Body of pancreas (tissue), 4 donors: Measurements from ENCODE around the gene C12orf60.
A peak's percentile ranks its signal among the peaks of the same experiment; 100 is the strongest.

Experiments
- CTCF ChIP-seq, 7 experiments: fragments of 450-650 bp in 4 of 7; fragments of 200-600 bp in 3 of 7; sonication (generic) in 3 of 7; IDR thresholded peaks; one replicate each; pipeline ENCODE4 v1.5.1; 2016 to 2019; ENCODE audit warnings: antibody characterized with exemption in 7 of 7
- POLR2A ChIP-seq, 3 donors: fragments of 450-650 bp; IDR thresholded peaks; one replicate each; pipeline ENCODE4 v1.6.1; 2016; ENCODE audit warnings: antibody characterized with exemption in 3 of 3, mild to moderate bottlenecking in 2 of 3

- TF ChIP-seq POLR2A (IDR thresholded peaks at IDR 0.05) (no peak), CTCF (IDR thresholded peaks at IDR 0.05) (peak; percentile 61 to 94 (median 83))
These were observed 41.9 kb downstream of the C12orf60 start for GRCh38 chr12:14845350-14845750.
